Keratinocyte (primary cell): Measurements from ENCODE around the gene PIK3C3.

ENCODE experiments used
- EZH2 ChIP-seq: IDR thresholded peaks from one replicate; pipeline ENCODE4 v1.6.1; 2012; ENCODE audit warnings: inconsistent platforms, mild to moderate bottlenecking, low read length, moderate library complexity
- TF ChIP-seq, protein P1 (sequence below), 3 experiments: IDR thresholded peaks in 1 of 3; conservative IDR thresholded peaks in 1 of 3; optimal IDR thresholded peaks in 1 of 3; 2 replicates in 2 of 3; 3 replicates in 1 of 3; pipeline versions ENCODE3 to v1.5.1; 2011; ENCODE audit warnings: low read length in 3 of 3, mild to moderate bottlenecking in 3 of 3, moderate library complexity in 2 of 3, control low read depth in 1 of 3, inconsistent platforms in 1 of 3; ENCODE audit not compliant: insufficient read depth in 2 of 3; ENCODE audit errors: extremely low read depth in 1 of 3

DNA sequence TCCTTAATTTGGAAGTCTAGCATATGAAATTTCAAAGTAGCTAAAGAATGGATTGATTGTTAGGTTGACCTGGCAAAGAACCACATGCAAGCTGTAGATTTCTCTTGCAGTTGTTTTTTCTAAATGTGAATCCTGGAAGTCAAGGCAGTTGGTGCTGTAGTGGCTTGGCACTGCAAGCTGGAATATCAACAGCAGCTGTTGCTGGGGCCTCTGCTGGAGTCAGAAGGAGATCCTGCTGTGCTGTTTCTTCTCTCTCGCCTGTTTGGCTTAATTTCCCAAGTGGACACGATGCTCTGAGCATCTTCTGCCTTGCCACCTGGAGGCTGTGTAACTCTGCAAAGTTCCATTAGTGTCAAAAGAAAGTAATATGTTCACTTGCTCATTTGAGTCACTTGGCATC, 12.6 kb downstream of the PIK3C3 start:
- TF ChIP-seq, protein P1, sequence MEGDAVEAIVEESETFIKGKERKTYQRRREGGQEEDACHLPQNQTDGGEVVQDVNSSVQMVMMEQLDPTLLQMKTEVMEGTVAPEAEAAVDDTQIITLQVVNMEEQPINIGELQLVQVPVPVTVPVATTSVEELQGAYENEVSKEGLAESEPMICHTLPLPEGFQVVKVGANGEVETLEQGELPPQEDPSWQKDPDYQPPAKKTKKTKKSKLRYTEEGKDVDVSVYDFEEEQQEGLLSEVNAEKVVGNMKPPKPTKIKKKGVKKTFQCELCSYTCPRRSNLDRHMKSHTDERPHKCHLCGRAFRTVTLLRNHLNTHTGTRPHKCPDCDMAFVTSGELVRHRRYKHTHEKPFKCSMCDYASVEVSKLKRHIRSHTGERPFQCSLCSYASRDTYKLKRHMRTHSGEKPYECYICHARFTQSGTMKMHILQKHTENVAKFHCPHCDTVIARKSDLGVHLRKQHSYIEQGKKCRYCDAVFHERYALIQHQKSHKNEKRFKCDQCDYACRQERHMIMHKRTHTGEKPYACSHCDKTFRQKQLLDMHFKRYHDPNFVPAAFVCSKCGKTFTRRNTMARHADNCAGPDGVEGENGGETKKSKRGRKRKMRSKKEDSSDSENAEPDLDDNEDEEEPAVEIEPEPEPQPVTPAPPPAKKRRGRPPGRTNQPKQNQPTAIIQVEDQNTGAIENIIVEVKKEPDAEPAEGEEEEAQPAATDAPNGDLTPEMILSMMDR (optimal IDR thresholded peaks at IDR 0.05 in 1 of 3, IDR thresholded peaks at IDR 0.05 in 1 of 3, conservative IDR thresholded peaks at IDR 0.05 in 1 of 3; ENCODE audit: extremely low read depth in 1 of 3, insufficient read depth in 2 of 3, low read length in 3 of 3): no peak
- no peak for TF ChIP-seq EZH2
